Stimulated activated memory B cell treated with anti-CD40 and anti-IgM and Interleukin-4, amounts not matched to agents 10 μg/mL and 1 μg/mL and 100 μg/mL, for 72 hours (primary cell): ENCODE measurements around the gene GPR61.
A peak's percentile ranks its signal among the peaks of the same experiment; 100 is the strongest.

ENCODE experiments used
- ATAC-seq: fragments of 150-1000 bp; cut with Tn5 transposase; 2 replicates; pipeline ENCODE4 v1.10.0; 2021
- H3K27ac Mint-ChIP-seq: one replicate; pipeline ENCODE4 v1.8.0; 2022; ENCODE audit warnings: mild to moderate bottlenecking, mixed read lengths
- H3K27me3 Mint-ChIP-seq: one replicate; pipeline ENCODE4 v1.8.0; 2022; ENCODE audit warnings: mixed read lengths
- H3K36me3 Mint-ChIP-seq: one replicate; pipeline ENCODE4 v1.8.0; 2022; ENCODE audit warnings: mixed read lengths
- H3K4me1 Mint-ChIP-seq: one replicate; pipeline ENCODE4 v1.8.0; 2022; ENCODE audit warnings: mixed read lengths
- H3K4me3 Mint-ChIP-seq: one replicate; pipeline ENCODE4 v1.8.0; 2022; ENCODE audit warnings: mild to moderate bottlenecking, moderate library complexity, mixed read lengths
- H3K9me3 Mint-ChIP-seq: one replicate; pipeline ENCODE4 v1.8.0; 2022; ENCODE audit warnings: mixed read lengths

Gene GPR61, protein sequence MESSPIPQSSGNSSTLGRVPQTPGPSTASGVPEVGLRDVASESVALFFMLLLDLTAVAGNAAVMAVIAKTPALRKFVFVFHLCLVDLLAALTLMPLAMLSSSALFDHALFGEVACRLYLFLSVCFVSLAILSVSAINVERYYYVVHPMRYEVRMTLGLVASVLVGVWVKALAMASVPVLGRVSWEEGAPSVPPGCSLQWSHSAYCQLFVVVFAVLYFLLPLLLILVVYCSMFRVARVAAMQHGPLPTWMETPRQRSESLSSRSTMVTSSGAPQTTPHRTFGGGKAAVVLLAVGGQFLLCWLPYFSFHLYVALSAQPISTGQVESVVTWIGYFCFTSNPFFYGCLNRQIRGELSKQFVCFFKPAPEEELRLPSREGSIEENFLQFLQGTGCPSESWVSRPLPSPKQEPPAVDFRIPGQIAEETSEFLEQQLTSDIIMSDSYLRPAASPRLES

DNA sequence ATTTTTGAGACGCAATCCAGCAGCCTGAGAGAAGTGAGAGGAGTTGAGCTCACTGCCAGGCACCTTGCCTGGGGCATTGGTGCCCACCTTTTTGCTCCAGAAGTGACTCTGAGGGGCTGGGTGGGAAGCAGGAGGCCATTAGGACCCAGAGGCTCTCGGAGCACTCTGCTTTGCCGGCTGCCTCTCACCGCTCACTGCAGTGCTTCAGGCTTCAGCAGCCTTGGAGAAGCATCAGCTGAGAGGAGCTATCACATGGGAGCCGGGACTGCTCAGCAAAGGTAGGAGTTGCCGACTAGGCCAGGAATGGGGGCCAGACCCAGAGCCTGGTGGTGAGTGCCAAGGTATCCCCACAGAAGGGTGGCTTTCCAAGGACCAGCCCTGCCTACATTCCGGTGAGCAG lies at the start of gene GPR61:
TSS of gene GPR61 (plus strand) at position 197 of the 400 bp plus-strand sequence. CDS start 3,151 bp downstream, outside the sequence.
- H3K36me3 Mint-ChIP-seq, result no peaks in the 10 kb centered on the region
- no peak within 1 kb of the TSS for H3K4me3 Mint-ChIP-seq
- H3K27me3 Mint-ChIP-seq, result no peaks in the 10 kb centered on the region
- ATAC-seq, result no peak
- no peaks in the 10 kb centered on the region for H3K4me1 Mint-ChIP-seq
- no peaks in the 10 kb centered on the region for H3K9me3 Mint-ChIP-seq
- H3K27ac Mint-ChIP-seq, result no peak within 1 kb of the TSS

GRCh38 chr1:109490029-109490933 lies 49.4 kb upstream of the GPR61 start:
- H3K9me3 Mint-ChIP-seq, result no peaks in the 10 kb centered on the region
- no peak overlapping the region for H3K27ac Mint-ChIP-seq
- H3K36me3 Mint-ChIP-seq, result peaks cover 28% of the 10 kb centered on the region
- peak; percentile 55 for ATAC-seq
- no peak overlapping the region for H3K4me3 Mint-ChIP-seq
- peaks cover 24% of the 10 kb centered on the region for H3K4me1 Mint-ChIP-seq
- H3K27me3 Mint-ChIP-seq, result no peaks in the 10 kb centered on the region

GRCh38 chr1:109490934-109491302 lies 48.8 kb upstream of the GPR61 start:
- no peaks in the 10 kb centered on the region for H3K27me3 Mint-ChIP-seq
- no peak overlapping the region for H3K27ac Mint-ChIP-seq
- peaks cover 24% of the 10 kb centered on the region for H3K4me1 Mint-ChIP-seq
- H3K9me3 Mint-ChIP-seq, result no peaks in the 10 kb centered on the region
- no peak overlapping the region for H3K4me3 Mint-ChIP-seq
- H3K36me3 Mint-ChIP-seq, result peaks cover 30% of the 10 kb centered on the region
- no peak for ATAC-seq

GRCh38 chr1:109491372-109491771 lies 48.3 kb upstream of the GPR61 start:
- no peak for ATAC-seq
- no peak overlapping the region for H3K27ac Mint-ChIP-seq
- H3K4me1 Mint-ChIP-seq, result peaks cover 28% of the 10 kb centered on the region

GRCh38 chr1:109492779-109493178 lies 46.9 kb upstream of the GPR61 start:
- Mint-ChIP-seq H3K27ac (no peak overlapping the region), H3K27me3 (no peaks in the 10 kb centered on the region), H3K4me1 (peaks cover 39% of the 10 kb centered on the region), H3K4me3 (no peak overlapping the region), H3K36me3 (peaks cover 28% of the 10 kb centered on the region), H3K9me3 (no peaks in the 10 kb centered on the region)
- no peak for ATAC-seq

More at GRCh38 chr1:109491372-109491771, 48.3 kb upstream of the GPR61 start:
- H3K4me3 Mint-ChIP-seq, result no peak overlapping the region
- no peaks in the 10 kb centered on the region for H3K9me3 Mint-ChIP-seq
- H3K27me3 Mint-ChIP-seq, result no peaks in the 10 kb centered on the region
- H3K36me3 Mint-ChIP-seq, result peaks cover 30% of the 10 kb centered on the region

DNA sequence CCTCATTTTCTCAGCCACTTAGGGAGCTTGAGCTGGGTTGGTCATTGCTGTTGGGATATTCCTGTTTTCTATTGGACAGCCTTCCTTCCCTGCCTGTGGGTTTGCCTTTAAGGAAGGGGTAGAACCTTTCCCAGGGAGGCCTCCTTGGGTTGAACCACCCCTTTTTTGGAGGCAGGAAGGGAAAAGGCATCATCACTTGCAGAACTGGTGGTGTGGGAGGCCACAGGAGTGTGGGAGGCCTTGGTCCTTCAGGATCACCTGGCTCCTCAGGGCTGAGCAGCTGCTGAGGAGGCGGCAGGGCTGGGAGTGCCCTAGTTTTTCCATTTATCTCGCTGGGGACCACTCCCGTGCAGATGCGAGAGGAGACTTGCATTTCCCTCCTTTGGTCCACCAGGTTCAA lies 46.4 kb upstream of the GPR61 start:
- ATAC-seq, result no peak
- no peak overlapping the region for H3K27ac Mint-ChIP-seq
- H3K36me3 Mint-ChIP-seq, result peaks cover 24% of the 10 kb centered on the region
- no peaks in the 10 kb centered on the region for H3K9me3 Mint-ChIP-seq
- no peak overlapping the region for H3K4me3 Mint-ChIP-seq
- H3K4me1 Mint-ChIP-seq, result peaks cover 44% of the 10 kb centered on the region
- no peaks in the 10 kb centered on the region for H3K27me3 Mint-ChIP-seq

GRCh38 chr1:109493805-109494539 lies 45.7 kb upstream of the GPR61 start, which contains the start of gene CYB561D1:
Gene CYB561D1, plus strand, starts transcription at chr1:109494094. Its CDS starts 46 bp downstream, at chr1:109494140.
- ATAC-seq, result peak; percentile 94
- Mint-ChIP-seq H3K4me1 (peaks cover 47% of the 10 kb centered on the region), H3K36me3 (peaks cover 23% of the 10 kb centered on the region), H3K27me3 (no peaks in the 10 kb centered on the region), H3K4me3 (peak within 1 kb of the TSS; percentile 87), H3K27ac (peak within 1 kb of the TSS; percentile 80), H3K9me3 (no peaks in the 10 kb centered on the region)

GRCh38 chr1:109495738-109496137 lies 43.9 kb upstream of the GPR61 start:
- Mint-ChIP-seq H3K9me3 (no peaks in the 10 kb centered on the region), H3K36me3 (peaks cover 23% of the 10 kb centered on the region), H3K4me3 (peak overlapping the region; percentile 38), H3K27me3 (no peaks in the 10 kb centered on the region), H3K4me1 (peaks cover 55% of the 10 kb centered on the region), H3K27ac (no peak overlapping the region)
- ATAC-seq, result no peak

DNA sequence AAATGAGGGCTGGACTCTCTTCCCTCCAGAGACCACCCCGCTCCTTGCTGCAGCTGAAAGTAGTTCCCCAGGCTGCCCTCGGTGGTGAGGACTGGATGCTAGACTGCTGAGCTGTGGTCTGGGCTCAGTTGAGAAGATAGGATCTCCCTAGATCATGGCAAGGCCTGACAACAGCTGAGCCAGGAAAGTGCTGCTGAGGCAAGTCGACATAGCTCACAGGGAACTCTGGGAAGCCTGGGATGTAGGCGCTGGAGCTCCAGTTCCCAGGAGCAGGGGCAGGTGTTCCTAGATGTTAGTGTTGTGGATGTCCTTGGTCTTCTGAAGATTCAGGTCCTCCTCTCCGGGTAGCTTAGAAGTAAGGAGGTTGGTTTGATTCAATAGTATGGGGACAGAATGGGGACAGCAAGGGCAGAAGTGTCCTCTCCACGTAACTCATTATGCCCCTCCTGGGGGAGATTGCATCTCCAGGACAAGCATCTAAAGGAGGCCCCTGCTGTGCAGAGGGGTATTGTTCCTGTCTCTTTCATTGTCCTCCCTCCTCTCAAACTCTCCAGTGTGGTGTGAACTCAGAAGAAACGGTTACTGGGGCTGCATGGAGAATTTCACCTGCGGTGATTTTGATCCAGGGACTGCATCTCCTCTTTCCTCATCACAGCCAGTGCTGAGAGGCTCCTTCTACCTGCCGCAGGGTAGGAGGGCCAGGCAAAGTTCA lies 42.1 kb upstream of the GPR61 start:
- H3K27ac Mint-ChIP-seq, result no peak overlapping the region

GRCh38 chr1:109498161-109498801 lies 41.4 kb upstream of the GPR61 start:
- no peaks in the 10 kb centered on the region for H3K9me3 Mint-ChIP-seq
- no peaks in the 10 kb centered on the region for H3K27me3 Mint-ChIP-seq
- H3K4me3 Mint-ChIP-seq, result no peak overlapping the region
- no peak for ATAC-seq
- peaks cover 23% of the 10 kb centered on the region for H3K36me3 Mint-ChIP-seq
- no peak overlapping the region for H3K27ac Mint-ChIP-seq
- peaks cover 58% of the 10 kb centered on the region for H3K4me1 Mint-ChIP-seq

More for the DNA sequence above, 42.1 kb upstream of the GPR61 start:
- H3K4me3 Mint-ChIP-seq, result no peak overlapping the region
- no peaks in the 10 kb centered on the region for H3K9me3 Mint-ChIP-seq
- H3K36me3 Mint-ChIP-seq, result peaks cover 23% of the 10 kb centered on the region
- H3K27me3 Mint-ChIP-seq, result no peaks in the 10 kb centered on the region
- peaks cover 58% of the 10 kb centered on the region for H3K4me1 Mint-ChIP-seq
- no peak for ATAC-seq

DNA sequence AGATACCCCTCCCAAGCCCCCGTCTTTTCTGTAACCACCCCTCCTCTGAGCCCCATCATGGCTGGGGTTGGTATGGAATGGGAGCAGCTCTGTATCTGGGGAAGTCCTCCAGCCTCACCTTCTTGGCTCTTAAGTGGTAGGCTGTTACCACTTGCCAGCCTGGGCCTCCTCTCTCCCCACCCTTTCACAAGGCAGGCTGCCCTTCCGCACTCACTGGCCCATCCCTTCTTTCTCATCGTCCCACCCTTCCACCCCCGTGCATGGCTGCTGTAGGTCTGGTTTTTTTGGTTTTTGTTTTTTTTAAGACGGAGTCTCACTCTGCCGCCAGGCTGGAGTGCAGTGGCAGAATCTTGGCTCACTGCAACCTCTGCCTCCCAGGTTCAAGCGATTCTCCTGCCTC lies 40.6 kb upstream of the GPR61 start:
- Mint-ChIP-seq H3K27ac (no peak overlapping the region), H3K27me3 (no peaks in the 10 kb centered on the region), H3K36me3 (peaks cover 23% of the 10 kb centered on the region), H3K9me3 (no peaks in the 10 kb centered on the region), H3K4me3 (no peak overlapping the region), H3K4me1 (peaks cover 58% of the 10 kb centered on the region)
- ATAC-seq, result no peak

DNA sequence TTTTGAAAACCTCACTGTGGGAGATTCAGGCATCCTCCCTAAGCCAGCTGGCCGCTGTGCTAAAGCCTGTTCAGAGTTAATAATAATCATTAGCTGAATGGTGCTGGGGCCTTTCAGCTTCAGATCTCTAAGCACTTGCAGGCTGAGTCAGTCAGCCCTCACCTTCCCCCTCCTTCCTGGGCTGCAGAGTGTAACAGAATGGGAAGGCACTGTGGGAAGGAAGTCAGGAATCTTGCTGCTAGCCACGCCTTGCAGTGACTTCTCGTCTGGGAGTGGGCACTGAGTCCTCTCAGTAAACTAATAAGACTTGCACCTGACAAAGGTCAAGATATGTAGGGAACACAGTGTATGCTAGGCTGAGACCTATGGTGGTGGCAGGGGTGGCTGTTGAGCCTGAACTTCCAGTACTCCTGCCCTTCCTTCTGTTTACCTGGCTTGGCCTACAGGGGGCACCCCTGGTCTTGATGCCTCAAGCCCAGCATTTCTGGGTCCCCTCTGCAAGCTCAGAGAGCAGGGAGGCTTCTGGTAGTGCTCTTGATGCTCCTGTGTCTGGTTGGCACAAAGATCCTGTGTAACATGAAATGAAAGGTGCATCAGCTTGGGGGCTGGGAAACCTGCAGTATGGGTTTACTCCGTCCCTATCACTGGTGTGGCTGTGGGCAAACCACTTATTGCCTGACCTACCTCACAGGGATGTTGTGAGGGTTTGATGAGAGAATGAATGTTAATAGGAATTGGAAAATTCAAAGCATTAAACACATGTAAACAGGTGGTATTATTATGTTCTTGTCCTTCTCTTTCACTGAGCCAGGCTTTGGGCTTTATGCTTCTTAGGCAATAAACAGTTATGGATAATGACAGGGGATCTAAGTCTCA lies 39.8 kb upstream of the GPR61 start:
- Mint-ChIP-seq H3K9me3 (no peaks in the 10 kb centered on the region), H3K27ac (no peak overlapping the region), H3K36me3 (peaks cover 23% of the 10 kb centered on the region), H3K4me3 (no peak overlapping the region), H3K27me3 (no peaks in the 10 kb centered on the region), H3K4me1 (peaks cover 52% of the 10 kb centered on the region)
- ATAC-seq, result no peak

DNA sequence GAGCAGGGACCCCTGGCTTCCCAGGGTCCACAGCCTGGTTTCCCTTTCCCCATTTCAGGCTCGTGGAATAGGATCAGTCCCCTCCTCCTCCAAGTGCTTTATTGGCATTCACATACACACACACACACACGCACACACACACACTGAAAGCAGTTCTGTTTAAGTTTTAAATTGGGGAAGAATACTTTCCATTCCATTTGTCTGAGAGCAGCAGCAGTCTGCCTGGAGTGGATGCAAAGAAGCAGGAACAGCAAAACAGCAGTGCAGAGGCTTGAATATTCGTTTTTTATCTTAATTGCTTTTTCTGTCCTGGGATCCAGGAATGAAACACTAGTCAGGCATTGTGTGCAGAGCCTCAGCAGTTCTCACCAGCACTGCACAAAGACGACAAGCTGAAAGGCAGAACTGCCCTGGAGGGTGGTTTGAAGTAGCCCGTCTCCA lies 38.7 kb upstream of the GPR61 start:
- Mint-ChIP-seq H3K27me3 (no peaks in the 10 kb centered on the region), H3K9me3 (no peaks in the 10 kb centered on the region), H3K4me3 (no peak overlapping the region), H3K27ac (no peak overlapping the region), H3K36me3 (peaks cover 19% of the 10 kb centered on the region), H3K4me1 (peaks cover 41% of the 10 kb centered on the region)
- ATAC-seq, result no peak
